GM23338 (cell line): ENCODE results near the gene YLPM1.

Source experiments
- EZH2 ChIP-seq: fragments of 200-600 bp; sonication (generic); IDR thresholded peaks from one replicate; pipeline ENCODE4 v1.8.0; 2017; ENCODE audit warnings: antibody characterized with exemption, mild to moderate bottlenecking, low read depth; ENCODE audit not compliant: unreplicated experiment
- TF ChIP-seq, protein P1 (sequence below), 2 experiments: fragments of 200-600 bp in 1 of 2; sonication (generic) in 1 of 2; conservative IDR thresholded peaks; 2 replicates each; pipeline versions ENCODE4 v1.5.1 to v1.6.1; 2016 to 2017; ENCODE audit warnings: antibody characterized with exemption in 2 of 2, low read depth in 2 of 2, mild to moderate bottlenecking in 2 of 2, moderate library complexity in 1 of 2

- TF ChIP-seq, protein P1, sequence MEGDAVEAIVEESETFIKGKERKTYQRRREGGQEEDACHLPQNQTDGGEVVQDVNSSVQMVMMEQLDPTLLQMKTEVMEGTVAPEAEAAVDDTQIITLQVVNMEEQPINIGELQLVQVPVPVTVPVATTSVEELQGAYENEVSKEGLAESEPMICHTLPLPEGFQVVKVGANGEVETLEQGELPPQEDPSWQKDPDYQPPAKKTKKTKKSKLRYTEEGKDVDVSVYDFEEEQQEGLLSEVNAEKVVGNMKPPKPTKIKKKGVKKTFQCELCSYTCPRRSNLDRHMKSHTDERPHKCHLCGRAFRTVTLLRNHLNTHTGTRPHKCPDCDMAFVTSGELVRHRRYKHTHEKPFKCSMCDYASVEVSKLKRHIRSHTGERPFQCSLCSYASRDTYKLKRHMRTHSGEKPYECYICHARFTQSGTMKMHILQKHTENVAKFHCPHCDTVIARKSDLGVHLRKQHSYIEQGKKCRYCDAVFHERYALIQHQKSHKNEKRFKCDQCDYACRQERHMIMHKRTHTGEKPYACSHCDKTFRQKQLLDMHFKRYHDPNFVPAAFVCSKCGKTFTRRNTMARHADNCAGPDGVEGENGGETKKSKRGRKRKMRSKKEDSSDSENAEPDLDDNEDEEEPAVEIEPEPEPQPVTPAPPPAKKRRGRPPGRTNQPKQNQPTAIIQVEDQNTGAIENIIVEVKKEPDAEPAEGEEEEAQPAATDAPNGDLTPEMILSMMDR (conservative IDR thresholded peaks at IDR 0.05; ENCODE audit: low read depth in 2 of 2): peak; percentile 69 to 71
- no peak for TF ChIP-seq EZH2
Observed at GRCh38 chr14:74804219-74804825, 41.2 kb downstream of the YLPM1 start.
